Activated CD8-positive, alpha-beta memory T cell treated with anti-CD3 and anti-CD28 coated beads, Interleukin-2, amount 50 U/mL, for 24 hours (primary cell): ENCODE data around the gene FNDC3B.

Experiments
- DNase-seq: peaks from one replicate; pipeline ENCODE4 v3.0.0-alpha.2; 2020; ENCODE audit errors: extremely low read depth

FNDC3B gene

GRCh38 chr3:172112734-172113120 lies 73.3 kb downstream of the FNDC3B start:
- DNase-seq: no peak

DNA sequence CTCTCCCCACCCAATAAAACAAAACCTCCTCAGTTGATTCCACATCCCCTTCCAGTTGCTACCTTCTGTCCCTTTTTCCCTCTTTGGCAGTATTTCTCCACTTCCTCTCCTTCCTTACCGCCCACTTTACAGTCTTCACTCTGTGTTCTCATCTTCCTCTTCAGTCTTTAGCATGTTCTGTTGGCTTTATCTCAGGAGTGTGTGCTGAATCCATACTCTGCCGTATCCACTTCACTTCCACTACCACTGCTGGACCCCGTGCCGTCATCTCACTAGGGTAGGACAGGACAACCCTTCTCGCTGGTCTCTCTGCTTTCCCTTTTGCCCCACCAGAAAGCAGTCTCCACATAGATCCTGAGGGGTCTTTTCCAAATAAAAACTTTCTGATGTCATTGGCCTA lies 74.3 kb downstream of the FNDC3B start:
- DNase-seq: no peak

DNA sequence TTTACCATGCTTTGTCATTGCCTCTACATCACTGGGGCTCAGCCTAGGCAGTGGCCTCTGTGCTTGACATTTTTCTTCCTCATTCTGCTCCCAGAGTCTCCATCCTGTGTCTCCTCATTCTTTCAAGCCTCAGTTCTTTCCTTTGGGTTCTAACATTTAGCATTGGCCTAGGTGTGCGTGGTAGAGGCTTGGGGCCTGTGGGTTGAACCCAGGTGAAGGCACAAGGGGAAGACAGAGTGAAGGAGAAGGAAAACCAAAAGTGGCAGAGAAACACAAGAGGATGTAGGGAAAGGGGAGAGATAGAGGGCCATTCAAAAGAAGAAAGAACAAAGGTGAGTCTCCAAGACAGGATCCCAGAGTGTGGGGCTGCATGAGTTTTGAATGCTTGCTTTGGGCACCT lies 75.7 kb downstream of the FNDC3B start:
- no peak for DNase-seq

DNA sequence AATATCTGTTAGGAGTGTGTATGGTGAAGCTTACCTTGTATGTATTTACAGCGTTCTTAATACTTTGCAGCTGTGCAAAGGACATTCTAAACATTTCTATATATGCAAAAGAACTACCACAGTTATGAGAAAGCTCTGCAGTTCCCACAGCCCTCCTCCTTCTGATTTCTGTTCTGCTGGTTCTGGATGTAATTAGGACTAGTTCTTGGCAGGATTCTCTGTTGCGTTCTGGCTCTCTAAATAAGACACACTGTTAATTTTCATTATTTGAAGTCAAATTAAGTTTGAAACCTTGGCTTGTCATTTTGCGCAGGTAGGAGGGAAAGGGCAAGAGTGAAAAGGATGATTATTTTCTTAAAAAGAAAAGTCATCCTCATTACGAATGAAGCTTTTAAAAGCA lies 76.4 kb downstream of the FNDC3B start:
- DNase-seq: no peak

DNA sequence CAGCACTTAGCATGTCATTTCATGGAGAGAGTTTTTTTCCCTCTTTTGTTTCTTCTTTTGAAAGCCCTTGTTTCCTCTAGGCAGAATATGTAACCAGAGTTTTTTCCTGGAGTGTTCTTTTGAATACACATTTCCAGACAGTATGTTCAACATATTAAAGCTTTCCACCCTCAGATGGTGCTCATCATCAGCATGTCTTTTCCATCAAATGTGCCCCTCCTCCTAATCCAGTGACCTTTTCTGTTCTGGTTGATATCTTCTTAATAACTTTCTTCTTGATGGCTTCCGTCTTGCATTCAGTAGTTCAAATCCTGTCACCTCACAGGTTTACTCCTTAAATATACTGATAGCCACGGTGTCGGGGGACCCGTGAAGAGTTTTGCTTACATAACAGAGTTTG lies 78.6 kb downstream of the FNDC3B start:
- no peak for DNase-seq

GRCh38 chr3:172119266-172119969 lies 80.0 kb downstream of the FNDC3B start:
- DNase-seq: no peak

- no peak for DNase-seq
These were observed 81.5 kb downstream of the FNDC3B start for GRCh38 chr3:172120912-172121311.

GRCh38 chr3:172121981-172122380 lies 82.6 kb downstream of the FNDC3B start:
- no peak for DNase-seq

- DNase-seq: no peak
These were observed 84.9 kb downstream of the FNDC3B start for GRCh38 chr3:172124271-172124670.

DNA sequence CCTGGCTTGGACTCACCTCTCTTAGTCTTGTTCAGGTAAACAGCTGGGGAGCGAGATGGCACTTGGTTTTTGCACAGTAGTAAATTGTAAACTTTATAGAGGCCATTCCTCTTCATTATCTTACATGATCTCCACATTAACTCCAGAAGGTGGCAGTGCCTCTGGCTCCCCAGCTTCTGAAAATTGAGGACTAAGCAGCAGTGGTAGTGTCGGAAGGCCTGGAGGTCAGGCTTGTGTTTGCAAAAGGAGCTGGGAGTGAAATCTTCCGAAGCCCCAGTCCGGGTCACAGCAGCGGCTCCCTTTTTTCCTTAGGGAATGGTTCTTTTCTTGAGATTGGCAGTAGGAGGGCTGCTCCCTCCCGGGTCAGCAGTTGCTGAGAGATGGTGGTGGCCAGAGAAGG lies 85.7 kb downstream of the FNDC3B start:
- no peak for DNase-seq

DNA sequence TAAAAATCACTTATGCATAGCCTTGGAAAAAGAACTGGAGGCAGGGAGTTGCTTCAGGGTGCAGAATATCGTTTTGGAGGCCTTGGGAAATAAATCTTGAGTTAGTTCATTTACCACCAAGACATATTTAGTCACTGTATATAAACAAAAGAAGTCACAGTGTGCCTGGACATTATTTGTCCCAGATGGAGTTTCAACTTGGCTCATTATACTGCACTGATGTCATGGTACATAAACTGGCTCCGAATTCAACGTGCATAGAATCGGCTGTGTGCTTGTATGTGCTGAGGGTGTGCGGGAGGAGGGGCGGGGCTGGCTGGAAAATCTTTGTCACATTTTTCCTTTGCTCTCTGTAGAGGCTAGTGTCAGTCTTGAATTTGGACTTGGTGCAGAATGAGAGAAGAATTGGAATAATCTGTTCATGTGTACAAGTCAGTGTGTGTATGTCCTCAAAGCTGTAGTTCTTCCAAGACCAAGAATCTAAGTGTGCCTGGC lies 86.6 kb downstream of the FNDC3B start:
- DNase-seq: no peak

DNA sequence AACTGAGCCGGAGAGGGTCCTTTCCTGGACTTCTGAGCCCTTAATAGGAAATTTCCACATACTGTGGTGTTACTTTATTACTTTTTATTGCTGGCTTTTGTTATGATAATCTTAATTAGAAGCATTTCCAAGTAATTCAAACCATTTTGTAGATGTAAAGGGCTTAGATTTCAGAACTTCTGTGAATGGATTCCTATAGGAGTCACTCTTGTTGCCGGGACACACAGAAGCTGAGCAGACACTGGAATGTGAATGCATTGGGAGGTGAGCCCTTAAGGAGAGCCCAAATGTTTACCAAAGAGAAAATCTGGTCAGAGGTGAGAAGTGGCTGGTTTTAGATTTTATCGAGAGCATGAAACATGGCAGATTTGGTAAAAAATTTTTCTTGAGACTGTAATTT lies 87.4 kb downstream of the FNDC3B start:
- DNase-seq: no peak

- DNase-seq: no peak
These were observed 87.8 kb downstream of the FNDC3B start for GRCh38 chr3:172127141-172127540.

GRCh38 chr3:172127929-172128580 lies 88.7 kb downstream of the FNDC3B start:
- no peak for DNase-seq

DNA sequence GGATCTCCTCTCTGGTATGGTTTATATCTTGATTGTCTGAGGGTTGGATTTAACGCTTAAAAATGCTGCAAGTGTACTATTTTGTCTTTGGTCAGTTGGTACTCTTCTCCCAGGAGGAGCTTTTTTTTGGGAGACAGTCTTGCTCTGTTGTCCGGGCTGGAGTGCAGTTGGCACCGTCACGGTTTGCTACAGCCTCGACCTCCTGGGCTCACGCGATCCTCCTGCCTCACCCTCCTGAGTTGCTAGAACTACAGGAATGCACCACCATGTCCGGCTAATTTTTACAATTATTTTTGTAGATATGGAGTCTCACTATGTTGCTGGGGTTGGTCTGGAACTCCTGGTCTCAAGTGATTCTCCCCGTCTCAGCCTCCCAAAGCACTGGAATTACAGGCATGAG lies 89.5 kb downstream of the FNDC3B start:
- DNase-seq: no peak

- no peak for DNase-seq
These were observed 90.1 kb downstream of the FNDC3B start for GRCh38 chr3:172129498-172129849.

DNA sequence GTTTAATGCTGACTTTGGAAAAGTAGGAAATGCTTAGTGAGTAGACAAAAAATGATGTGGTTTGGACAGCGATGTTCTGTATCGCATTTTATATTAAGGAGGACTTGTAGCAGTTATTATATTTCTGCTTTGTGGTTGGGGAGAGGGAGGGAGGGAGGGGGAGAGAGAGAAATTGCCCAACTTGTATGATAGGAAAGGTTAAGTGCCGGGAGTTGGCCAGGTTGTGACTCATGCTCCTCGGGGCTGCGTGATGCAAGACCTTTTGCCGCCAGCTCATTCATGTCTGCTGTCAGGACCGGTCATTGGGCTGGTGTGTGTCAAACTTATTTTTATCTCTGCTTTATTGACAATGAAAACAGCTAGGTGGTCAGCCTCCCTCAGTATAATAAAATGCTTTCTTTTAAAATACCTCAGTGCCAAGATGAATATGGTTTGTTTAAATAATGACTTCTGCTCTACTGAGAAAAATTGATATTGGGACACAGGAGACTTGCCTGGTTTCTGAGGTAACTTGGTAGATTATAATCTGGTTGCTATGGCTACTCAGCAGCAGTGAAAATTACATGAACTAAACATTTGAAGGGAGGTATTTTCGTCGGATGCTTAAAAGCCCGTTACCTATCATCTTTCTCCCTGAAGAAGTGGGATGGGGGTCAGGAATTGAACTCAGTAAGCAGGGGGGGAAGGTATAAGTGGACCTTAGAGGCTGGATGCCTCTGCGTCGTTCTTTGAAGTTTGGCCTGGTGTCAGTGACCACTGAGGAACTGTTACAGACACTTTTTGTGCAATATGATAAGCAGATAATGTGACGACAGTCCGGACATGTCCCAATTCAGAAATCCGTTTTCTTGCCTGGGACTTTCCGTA lies 90.7 kb downstream of the FNDC3B start:
- DNase-seq: peak; percentile 21

- DNase-seq: no peak
These were observed 91.3 kb downstream of the FNDC3B start for GRCh38 chr3:172130717-172131050.

DNA sequence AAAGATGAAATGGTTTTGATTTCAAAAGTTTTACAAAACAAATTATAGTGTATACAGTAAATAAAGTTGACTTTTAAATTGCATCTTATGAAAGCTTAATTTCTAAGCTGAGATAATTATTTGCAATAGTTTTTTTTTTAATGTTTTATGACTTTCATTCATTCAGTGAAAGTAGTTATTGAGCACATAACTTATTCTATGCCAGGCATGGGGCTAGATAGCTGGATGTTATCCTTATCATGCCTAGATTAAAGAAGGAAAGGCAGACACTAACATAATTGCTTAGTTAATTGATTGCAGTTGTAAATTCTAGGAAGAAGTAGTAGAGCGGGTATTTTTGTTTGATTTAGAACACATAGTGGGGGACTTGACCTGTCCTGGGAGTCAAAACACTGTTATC lies 92.4 kb downstream of the FNDC3B start:
- DNase-seq: no peak

- DNase-seq: no peak
These were observed 92.8 kb downstream of the FNDC3B start for GRCh38 chr3:172132159-172132586.

- no peak for DNase-seq
These were observed 93.4 kb downstream of the FNDC3B start for GRCh38 chr3:172132721-172133311.

- no peak for DNase-seq
These were observed 94.5 kb downstream of the FNDC3B start for GRCh38 chr3:172133838-172134237.
